Measurements from ENCODE around the gene RTN3.
"Not testable (repeated sequence)": the region's sequence is repeated elsewhere in the genome, so short reads cannot be mapped to it uniquely, and the experiment has no call there.

The RTN3 gene

GRCh38 chr11:63681321-63682065 is at the start of gene RTN3:
RTN3 (plus strand) TSS chr11:63681500; CDS start chr11:63681637, 137 bp downstream.
- DNase-seq (ENCODE audit: low spot score) = peak; percentile 98

- DNase-seq (ENCODE audit: low spot score) = peak; percentile 73
Observed at GRCh38 chr11:63635762-63636465, 45.4 kb upstream of the RTN3 start.

GRCh38 chr11:63638436-63638835 is 42.9 kb upstream of the RTN3 start:
- DNase-seq (ENCODE audit: low spot score) = not testable (repeated sequence)

GRCh38 chr11:63639199-63639832 is 42.0 kb upstream of the RTN3 start:
- DNase-seq (ENCODE audit: low spot score) = no peak

- DNase-seq (ENCODE audit: low spot score) = no peak
Observed at GRCh38 chr11:63641727-63642126, 39.6 kb upstream of the RTN3 start.

GRCh38 chr11:63643205-63643604 is 38.1 kb upstream of the RTN3 start:
- DNase-seq (ENCODE audit: low spot score) = no peak

GRCh38 chr11:63652671-63653070 is 28.6 kb upstream of the RTN3 start:
- DNase-seq (ENCODE audit: low spot score) = no peak

- DNase-seq (ENCODE audit: low spot score) = no peak
Observed at GRCh38 chr11:63660972-63661371, 20.3 kb upstream of the RTN3 start.

GRCh38 chr11:63663809-63664208 is 17.5 kb upstream of the RTN3 start:
- no peak for DNase-seq (ENCODE audit: low spot score)

- DNase-seq (ENCODE audit: low spot score) = no peak
Observed at GRCh38 chr11:63666874-63667273, 14.4 kb upstream of the RTN3 start.

- DNase-seq (ENCODE audit: low spot score) = peak; percentile 71
Observed at GRCh38 chr11:63667995-63668795, 13.1 kb upstream of the RTN3 start.

- DNase-seq (ENCODE audit: low spot score) = no peak
Observed at GRCh38 chr11:63670096-63670432, 11.2 kb upstream of the RTN3 start.

- peak; percentile 48 for DNase-seq (ENCODE audit: low spot score)
Observed at GRCh38 chr11:63670433-63671321, 10.6 kb upstream of the RTN3 start.

- peak; percentile 96 for DNase-seq (ENCODE audit: low spot score)
Observed at GRCh38 chr11:63671322-63672155, 9.8 kb upstream of the RTN3 start, which contains the start of gene ATL3. ATL3 (minus strand) TSS chr11:63671376; CDS start chr11:63671335, 41 bp downstream.

GRCh38 chr11:63672156-63672463 is 9.2 kb upstream of the RTN3 start:
- no peak for DNase-seq (ENCODE audit: low spot score)

GRCh38 chr11:63672936-63673539 is 8.3 kb upstream of the RTN3 start:
- DNase-seq (ENCODE audit: low spot score) = no peak

GRCh38 chr11:63673579-63673978 is 7.7 kb upstream of the RTN3 start:
- no peak for DNase-seq (ENCODE audit: low spot score)

- DNase-seq (ENCODE audit: low spot score) = no peak
Observed at GRCh38 chr11:63680834-63681320, 423 bp upstream of the RTN3 start.

- DNase-seq (ENCODE audit: low spot score) = no peak
Observed at GRCh38 chr11:63682066-63683021, 1.0 kb downstream of the RTN3 start.
